HG03432 (cell line): Measurements from ENCODE around the gene NSFL1C.
A peak's percentile ranks its signal among the peaks of the same experiment; 100 is the strongest.

Source experiments
- ATAC-seq: cut with Tn5 transposase; IDR thresholded peaks from one replicate; pipeline ENCODE4 v1.9.1; 2021; ENCODE audit warnings: mild to moderate bottlenecking, moderate library complexity; ENCODE audit not compliant: unreplicated experiment

The NSFL1C gene

DNA sequence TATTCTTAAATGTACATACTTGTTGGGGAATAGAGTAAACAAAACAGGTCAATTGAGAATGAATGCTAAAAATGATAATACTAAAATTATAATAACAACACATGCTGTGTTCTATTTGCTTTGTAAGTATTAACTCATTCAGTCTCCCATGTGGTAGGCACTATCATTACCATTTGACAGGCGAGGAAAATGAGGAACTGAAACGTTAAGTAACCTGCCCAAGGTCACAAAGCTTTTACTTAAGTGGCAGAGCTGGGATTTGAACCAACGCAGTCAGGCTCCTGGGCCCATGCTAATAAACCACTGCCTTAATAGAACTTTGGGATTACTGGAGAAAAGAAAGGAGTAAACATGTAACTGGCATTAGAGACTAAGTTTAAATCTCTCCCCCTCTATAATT lies 3.8 kb downstream of the NSFL1C start:
- no peak for ATAC-seq

DNA sequence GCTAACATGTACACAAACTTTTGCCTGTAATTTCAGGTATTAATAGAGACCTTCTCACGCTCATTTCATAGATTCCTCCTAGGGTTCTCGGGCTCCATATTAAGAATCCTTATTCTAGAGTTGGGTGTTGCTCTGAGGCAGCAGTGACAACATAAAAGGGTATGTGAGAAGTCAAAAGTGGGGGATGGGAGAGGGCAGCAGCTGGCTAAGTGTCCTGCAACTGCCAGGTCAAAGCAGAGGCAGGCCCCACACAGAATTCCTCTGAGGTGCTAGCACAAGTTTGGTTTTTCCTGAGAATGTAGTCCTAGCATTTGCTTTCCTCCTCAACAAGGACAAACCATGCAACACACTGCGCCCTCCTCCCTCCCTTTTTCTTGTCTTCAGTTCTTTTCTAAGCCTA lies 4.6 kb downstream of the NSFL1C start:
- no peak for ATAC-seq

DNA sequence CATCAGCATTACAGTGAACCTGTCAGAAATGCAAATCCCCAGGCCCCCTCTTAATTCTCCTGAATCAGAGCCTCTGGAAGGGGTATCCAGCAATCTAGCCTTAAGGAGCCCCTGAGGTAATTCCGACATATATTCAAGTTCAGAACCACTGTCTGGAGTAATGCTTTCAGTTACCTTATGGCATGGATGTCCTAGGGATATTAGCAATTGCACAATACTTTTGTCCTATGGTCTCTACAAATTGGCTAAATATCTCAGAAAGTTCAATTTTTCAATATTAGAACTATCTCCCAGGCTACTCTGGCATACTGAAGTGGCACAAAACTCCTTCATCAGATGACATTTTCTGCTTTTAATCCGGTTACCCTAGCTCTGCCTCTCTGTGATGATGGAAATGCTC lies 6.4 kb downstream of the NSFL1C start:
- ATAC-seq: no peak

DNA sequence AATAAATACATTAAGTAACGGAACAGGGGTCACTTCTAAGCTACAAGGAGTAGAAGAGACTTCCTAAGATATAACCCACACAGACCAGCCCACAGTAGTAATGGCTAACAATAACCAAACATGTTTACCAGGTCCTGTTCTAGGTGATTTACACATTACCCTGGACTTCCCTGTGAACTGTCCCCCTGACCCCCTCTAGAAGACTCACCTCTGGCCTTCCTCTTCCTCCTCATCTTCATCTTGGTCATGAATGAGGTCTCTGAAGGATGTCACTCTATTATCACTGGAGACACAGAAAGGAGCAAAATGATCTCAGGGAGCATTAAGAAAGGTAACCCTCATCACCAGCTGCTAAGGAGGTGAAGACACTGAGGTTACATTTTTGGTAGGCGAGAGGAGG lies 8.7 kb downstream of the NSFL1C start:
- ATAC-seq: no peak

DNA sequence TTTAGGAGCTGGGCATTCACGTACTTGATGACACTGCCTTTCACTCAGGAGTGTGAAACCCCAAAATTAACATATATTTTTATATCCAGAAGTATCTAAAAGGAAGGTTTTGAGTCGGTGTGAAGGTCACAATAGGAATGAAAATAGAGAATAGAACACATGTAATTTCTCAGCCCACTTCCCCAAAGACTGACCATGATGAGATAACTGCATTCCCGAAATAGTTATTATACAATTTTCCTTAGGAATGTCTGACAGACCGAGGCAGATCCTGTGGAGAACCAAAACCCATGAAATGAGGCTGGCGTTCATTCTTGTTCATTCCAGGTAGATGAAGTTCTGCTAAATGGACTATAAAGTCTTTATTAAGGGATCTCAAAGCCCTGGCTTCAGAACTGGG lies 10.3 kb downstream of the NSFL1C start:
- ATAC-seq: no peak

DNA sequence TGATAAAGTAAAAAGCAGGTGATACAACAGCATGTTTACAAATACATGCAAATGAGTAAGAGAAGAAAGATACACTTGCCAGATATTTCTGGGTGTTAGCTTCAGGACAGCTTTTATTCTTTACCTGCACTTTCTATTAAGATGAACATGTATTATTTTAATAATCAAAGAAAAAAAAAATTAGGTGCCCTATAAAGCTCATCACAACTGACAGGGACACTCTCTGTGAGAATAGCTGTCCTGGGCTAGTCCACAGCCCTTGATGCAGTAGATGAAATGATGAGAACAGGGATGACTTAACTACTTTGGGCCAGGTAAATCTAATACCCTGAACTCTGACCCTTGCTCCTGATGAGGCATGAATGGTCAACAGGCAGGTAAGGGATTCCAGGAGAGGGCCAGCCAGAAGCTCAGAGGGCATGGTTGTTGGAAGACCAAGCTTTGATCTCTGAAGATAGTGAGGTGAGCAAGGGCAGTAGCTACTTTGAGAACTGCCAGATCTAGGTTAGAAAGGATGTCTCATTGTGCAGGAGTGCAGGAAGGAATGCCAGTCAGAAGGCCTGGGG lies 15.6 kb downstream of the NSFL1C start:
- no peak for ATAC-seq

DNA sequence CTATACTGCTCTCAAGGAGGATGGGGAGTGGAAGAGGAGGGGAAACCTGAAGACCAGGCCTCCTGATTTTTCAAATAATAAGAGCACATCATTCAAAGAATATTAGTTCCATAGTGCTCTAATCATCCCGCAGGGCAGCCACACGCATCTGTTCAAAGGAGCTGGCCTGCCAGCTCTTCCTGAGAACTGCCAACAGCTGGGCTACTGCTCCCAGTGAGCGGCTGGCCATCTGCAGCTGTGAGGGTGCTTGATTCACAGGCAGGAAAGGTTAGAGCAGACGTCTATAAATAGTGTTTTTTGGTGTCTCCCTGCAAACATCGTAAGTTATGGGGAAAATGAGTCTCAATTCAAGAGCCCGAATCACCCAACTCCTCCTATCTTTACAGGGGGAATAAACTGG lies 17.3 kb downstream of the NSFL1C start:
- ATAC-seq: no peak

DNA sequence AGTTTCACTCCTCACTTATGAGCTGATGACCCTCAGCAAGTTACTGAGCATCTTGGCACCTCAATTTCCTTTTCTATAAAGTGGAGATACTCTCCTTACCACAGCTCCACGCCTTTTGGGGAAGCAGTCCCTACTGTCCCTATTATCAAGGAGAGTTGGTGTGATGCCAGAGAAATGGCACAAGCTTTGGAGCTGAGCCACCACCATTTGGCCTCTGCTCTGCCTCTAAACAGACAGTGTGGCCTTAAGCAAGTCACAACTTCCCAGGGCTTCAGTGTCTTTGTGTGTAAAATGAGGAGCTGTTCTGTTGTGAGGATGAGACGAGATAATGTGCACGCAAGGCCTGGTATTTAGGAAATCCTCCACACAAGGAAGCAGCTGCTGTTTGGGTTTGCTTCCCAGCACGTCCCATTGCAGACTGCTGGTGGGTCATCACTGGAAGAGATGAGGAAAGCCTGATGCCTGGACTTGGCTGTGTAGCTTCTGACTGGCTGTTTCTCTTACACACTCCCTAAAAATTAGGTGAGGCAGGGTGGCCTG lies 18.5 kb downstream of the NSFL1C start:
- ATAC-seq: no peak

DNA sequence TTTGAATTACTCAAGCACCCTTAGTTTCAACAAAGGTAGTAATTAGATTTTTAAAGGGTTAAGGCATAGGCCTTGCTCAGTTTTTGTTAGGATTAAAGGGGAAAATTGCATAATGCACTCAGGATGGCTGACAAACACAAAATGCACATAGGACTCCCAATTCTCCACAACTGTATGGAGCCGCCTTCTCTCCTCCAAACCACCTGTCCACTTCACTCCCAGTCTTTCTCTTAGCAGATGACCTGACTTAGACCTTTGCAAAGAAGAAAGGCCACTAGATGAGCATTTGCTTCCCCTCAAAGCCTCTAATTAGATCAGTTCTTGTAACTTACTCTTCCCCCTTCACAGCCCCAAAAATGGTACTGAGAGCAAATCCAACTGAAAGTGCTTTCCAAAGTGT lies 20.1 kb downstream of the NSFL1C start:
- ATAC-seq: no peak

DNA sequence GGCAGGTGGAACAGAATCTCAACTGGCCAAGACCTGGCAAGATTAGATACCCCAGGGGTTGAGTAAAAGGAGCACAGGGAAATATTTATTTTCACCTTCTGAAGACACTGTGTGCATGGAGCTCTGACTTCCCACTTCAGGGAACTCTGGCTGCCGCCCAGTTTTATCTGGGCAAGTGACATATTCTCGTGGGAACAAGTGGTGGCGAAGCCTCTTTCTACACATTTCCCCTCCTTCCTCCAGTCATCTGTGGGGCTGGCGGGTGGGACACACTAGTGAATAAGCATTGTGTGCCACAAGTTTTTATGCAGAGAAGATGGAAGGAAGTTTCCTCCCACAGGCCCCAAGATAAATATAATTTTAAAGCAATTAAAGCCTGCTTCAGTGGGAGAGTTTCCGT lies 23.6 kb downstream of the NSFL1C start:
- ATAC-seq: no peak

DNA sequence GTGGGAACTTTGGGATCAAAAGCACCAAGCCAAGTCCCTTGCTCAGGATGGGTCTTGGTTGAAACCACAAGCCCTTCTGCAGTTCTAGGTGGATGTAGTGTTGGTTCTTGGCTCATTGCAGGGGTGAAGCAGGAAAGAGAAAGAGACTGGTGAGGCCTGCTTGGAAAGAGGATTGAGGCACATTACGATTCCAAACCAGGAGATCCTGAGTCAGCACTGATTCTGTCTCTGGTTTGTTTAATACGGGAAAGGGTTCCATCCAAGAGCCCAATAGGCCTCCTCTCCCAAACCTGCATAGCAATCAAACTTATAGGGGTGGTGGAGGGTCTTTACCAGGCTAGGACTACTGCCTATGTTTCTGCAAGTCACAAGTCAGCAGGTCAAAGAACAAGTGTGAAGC lies 24.3 kb downstream of the NSFL1C start:
- no peak for ATAC-seq

DNA sequence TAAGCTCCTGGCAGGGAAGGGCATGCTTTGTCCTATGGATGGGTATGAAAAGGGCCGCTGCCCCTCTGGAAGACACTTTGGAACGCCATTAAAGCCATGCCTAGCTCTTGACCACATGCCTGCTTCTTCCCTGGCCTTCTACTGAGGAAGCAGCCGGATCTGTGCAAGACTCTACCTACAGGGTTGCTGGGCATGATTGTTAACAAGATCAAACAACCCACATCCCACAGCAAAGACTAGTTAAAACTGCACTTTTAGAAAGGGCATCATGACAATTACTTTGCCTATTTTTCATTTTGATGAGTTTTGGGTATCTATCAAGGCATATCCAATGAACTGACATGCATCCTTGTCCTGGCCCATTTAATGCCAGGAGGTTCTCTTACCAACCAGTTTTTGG lies 25.5 kb downstream of the NSFL1C start:
- ATAC-seq: no peak

DNA sequence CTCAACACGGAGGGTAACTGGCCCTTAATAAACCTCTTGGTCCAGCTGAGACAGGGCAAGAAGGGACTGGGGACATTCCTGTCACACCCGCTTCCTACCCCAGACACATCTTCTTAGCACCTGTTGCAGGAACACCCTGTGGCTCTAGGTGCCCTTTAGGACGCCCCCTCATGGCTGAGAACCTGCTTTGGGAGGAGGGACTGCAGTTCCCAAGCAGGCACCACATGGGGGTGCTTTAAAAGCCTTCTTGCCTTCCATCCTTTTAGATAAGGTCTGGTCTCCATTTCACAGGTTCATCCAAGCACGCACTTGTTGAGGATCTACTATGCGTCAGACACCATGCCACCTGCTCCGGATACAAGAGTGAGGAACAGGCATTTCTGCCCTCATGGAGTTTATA lies 26.6 kb downstream of the NSFL1C start:
- no peak for ATAC-seq

DNA sequence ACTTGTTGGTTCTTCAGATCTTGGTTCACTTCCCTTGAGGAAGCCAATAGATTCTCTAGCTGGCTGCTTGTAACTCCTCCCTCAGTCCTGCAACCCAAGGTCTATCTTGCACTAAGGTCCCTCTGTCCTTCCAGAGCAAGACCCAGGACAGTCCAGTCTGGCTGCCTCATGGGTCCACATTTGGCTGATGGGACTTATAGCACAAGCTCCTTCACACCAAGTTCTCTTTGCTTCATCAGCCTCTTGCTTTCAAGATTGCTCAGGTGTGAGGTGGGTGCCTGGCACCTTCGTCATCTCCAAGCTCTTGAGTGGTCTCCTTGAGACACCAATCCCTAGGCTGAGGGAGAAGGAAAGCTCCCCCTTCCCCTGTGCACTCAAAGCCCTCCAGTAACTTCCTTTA lies 28.3 kb downstream of the NSFL1C start:
- ATAC-seq: no peak

DNA sequence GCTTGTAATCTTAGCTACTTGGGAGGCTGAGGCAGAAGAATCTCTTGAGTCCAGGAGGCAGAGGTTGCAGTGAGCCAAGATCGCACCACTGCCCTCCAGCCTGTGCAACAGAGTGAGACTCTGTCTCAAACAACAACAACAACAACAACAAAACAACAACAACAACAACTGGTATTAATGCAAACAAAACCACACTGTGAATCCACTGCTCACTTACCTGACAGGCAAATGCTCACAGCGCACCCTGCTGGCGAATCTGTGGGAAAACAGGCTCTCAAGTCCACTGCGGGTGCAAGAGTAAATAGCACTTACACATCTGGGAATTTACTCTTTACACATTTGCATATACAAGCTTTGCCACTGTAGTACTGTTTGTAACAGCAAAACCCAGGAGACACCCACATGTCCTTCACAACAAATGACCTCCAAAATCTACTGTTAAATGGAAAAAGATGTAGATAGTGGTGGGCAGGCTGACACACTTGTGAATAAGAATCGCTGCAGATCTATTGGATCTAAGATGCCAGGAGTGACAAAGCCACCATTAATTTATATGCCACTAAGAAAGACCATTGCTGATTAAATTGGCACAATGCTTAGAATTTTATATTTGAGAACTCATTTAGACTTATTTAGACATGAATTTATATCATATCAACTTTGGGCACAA lies 29.3 kb downstream of the NSFL1C start:
- peak; percentile 48 for ATAC-seq

DNA sequence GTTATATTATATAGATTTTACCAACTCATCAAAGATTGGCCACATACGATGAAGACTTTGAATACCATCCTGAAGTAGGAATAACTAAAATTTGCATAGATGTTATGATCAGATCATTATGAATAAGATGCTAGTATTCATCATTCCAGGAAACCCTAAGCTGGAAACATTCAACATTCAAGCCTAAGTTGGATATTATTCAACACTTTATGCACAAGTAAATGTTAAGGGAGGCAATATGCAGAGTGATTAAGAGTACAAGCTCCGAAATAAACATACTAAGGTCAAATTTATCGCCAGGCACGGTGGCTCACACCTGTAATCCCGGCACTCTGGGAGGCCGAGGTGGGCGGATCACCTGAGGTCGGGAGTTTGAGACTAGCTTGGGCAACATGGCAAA lies 30.4 kb downstream of the NSFL1C start:
- ATAC-seq: no peak

DNA sequence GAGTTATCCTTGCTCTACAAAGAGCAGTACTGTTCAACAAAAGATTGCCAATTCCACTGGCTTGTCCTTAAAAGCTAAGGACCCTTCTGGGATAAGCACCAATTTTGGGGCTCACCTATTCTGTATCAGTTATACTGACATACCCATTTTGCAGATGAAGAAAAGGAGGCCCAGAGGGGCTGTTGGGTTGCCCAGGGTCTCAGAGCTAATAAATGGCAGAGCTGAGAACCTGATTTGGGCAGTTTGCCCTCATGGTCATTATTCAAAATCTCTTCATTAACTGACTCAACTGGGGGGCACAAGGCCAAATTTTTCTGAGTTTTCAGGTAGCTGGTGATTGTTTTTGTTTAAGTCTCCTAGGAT lies 31.3 kb downstream of the NSFL1C start:
- ATAC-seq: no peak

DNA sequence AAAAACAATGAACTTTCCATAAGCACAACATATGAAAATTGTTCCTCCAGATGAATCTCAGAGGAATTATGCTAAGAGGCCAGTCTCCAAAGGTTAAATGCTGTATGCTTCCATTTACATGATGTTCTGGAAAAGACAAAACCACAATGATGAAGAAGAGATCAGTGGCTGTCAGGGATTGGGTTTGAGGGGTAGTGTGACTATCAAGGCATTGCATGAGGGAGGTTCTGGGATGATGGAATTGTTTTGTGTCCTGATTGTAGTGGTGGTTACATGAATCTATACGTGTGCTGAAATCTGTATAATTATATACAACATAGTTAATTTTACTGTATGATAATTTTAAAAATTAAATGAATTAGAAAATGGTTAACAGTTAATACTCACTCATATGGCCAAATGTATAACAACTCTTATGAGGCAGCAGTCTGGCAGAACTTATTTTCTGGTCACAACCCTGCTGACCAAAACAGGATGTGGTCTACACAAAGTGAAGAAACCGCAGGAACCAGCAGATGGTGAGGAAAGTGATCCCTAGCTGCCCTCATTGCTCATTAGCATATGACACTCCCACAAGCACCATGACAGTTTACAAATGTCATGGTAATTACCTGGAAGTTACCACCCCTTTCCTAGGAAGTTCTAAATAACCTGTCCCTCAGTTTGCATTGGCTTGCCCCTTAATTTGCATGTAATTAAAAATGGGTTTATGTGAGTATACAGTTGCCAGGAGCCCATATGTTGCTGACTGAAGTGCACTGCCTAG lies 31.9 kb downstream of the NSFL1C start:
- ATAC-seq: peak; percentile 93

DNA sequence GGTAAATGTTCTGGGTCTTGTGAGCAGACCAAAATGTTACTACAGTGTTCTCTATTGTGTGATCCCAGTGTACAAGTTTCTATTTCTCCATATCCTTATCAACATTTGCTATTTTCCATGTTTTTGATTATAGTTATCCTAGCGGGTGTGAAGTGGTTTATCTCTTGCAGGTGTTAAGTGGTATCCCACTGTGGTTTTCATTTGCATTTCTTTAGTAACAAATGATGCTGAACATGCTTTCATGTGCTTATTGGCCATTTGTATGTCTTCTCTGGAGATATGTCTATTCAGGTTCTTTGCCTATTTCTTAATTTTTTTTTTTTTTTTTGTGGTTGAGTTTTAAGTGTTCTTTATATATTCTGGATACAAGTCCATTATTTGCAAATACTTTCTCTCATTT lies 35.5 kb downstream of the NSFL1C start:
- no peak for ATAC-seq

DNA sequence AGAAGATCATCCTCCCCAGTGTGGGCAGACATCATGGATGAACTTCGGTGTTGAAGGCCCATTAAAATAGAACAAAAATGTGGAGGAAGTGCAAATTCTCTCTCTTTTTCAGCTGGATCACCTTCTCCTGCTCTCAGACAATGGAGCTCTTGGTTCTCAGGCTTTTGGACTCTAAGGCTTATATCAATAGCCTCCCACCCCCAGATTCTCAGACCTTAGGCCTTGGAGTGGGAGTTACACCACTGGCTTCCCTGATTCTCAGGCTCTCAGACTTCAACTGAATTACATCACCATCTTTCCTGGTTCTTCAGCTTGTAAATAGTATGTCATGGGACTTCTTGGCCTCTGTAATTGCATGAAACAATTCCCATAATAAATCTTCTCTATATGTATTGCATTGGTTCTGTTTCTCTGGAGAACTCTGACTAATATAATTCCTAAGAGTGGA lies 36.6 kb downstream of the NSFL1C start:
- ATAC-seq: no peak

DNA sequence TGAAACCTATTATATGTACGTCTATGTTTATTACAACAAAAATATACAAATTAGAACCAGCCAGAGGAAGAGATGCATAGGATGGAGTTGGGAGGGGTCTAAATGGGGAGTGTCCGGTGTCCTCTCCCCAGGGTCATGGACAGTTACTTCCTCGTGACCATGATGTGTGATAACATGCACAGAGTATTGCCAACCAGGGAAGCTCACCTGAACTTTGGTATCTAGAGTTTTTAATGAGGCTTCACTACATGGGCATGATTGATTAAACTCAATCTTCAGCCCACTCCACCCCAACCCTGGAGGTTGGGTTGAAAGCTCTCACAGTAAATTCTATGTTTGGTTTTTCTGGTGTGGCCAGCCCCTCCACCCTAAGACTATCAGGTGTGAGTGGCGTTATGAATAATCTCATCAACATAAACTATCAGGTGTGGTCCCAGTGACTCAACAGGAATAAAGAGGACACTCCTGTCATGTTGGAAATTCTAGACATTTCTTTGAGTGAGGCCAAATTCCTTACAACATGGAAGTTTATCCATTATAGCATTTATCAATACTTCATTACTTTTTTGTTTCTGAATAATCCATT lies 37.4 kb downstream of the NSFL1C start:
- no peak for ATAC-seq
